ENCODE results near the gene CA6.

The CA6 gene

DNA sequence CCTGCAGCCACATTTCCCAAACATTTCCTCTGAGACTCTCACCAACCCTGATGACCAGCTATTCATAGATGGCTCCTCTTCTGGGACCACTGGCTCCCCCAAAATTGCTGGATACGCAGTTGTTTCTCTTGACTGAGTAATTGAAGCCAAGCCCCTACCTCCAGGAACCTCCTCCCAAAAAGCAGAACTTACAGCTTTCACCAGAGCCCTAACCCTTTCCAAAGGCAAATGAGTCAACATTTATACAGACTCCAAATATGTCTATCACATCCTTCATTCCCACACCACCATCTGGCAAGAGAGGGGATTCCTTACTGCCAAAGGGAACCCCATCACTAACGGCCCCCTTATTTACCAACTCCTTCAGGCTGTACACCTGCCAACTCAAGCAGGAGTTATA lies 20.3 kb upstream of the CA6 start:
- TF ChIP-seq, protein P1, sequence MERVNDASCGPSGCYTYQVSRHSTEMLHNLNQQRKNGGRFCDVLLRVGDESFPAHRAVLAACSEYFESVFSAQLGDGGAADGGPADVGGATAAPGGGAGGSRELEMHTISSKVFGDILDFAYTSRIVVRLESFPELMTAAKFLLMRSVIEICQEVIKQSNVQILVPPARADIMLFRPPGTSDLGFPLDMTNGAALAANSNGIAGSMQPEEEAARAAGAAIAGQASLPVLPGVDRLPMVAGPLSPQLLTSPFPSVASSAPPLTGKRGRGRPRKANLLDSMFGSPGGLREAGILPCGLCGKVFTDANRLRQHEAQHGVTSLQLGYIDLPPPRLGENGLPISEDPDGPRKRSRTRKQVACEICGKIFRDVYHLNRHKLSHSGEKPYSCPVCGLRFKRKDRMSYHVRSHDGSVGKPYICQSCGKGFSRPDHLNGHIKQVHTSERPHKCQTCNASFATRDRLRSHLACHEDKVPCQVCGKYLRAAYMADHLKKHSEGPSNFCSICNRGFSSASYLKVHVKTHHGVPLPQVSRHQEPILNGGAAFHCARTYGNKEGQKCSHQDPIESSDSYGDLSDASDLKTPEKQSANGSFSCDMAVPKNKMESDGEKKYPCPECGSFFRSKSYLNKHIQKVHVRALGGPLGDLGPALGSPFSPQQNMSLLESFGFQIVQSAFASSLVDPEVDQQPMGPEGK (CRISPR knock-in tag; IDR thresholded peaks at IDR 0.05; ENCODE audit: borderline replicate concordance): no peak
- TF ChIP-seq CSDC2 (CRISPR knock-in tag; IDR thresholded peaks at IDR 0.05) (no peak), ZFP30 (CRISPR knock-in tag; IDR thresholded peaks at IDR 0.05) (no peak), ESRRG (CRISPR knock-in tag; IDR thresholded peaks at IDR 0.05) (no peak), SNAI2 (CRISPR knock-in tag; IDR thresholded peaks at IDR 0.05) (no peak), OSR1 (CRISPR knock-in tag; IDR thresholded peaks at IDR 0.05) (no peak), RARB (CRISPR knock-in tag; IDR thresholded peaks at IDR 0.05) (no peak), ISL1 (CRISPR knock-in tag; IDR thresholded peaks at IDR 0.05) (no peak), ZC3H10 (CRISPR knock-in tag; IDR thresholded peaks at IDR 0.05) (no peak), BACH2 (CRISPR knock-in tag; IDR thresholded peaks at IDR 0.05; ENCODE audit: borderline replicate concordance) (no peak), ARNTL (CRISPR knock-in tag; IDR thresholded peaks at IDR 0.05; ENCODE audit: borderline replicate concordance, low read depth) (no peak)
- TF ChIP-seq, protein P2, sequence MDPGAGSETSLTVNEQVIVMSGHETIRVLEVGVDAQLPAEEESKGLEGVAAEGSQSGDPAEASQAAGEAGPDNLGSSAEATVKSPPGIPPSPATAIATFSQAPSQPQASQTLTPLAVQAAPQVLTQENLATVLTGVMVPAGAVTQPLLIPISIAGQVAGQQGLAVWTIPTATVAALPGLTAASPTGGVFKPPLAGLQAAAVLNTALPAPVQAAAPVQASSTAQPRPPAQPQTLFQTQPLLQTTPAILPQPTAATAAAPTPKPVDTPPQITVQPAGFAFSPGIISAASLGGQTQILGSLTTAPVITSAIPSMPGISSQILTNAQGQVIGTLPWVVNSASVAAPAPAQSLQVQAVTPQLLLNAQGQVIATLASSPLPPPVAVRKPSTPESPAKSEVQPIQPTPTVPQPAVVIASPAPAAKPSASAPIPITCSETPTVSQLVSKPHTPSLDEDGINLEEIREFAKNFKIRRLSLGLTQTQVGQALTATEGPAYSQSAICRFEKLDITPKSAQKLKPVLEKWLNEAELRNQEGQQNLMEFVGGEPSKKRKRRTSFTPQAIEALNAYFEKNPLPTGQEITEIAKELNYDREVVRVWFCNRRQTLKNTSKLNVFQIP (CRISPR knock-in tag; IDR thresholded peaks at IDR 0.05; ENCODE audit: borderline replicate concordance, low read depth): no peak
- TF ChIP-seq, protein P3, sequence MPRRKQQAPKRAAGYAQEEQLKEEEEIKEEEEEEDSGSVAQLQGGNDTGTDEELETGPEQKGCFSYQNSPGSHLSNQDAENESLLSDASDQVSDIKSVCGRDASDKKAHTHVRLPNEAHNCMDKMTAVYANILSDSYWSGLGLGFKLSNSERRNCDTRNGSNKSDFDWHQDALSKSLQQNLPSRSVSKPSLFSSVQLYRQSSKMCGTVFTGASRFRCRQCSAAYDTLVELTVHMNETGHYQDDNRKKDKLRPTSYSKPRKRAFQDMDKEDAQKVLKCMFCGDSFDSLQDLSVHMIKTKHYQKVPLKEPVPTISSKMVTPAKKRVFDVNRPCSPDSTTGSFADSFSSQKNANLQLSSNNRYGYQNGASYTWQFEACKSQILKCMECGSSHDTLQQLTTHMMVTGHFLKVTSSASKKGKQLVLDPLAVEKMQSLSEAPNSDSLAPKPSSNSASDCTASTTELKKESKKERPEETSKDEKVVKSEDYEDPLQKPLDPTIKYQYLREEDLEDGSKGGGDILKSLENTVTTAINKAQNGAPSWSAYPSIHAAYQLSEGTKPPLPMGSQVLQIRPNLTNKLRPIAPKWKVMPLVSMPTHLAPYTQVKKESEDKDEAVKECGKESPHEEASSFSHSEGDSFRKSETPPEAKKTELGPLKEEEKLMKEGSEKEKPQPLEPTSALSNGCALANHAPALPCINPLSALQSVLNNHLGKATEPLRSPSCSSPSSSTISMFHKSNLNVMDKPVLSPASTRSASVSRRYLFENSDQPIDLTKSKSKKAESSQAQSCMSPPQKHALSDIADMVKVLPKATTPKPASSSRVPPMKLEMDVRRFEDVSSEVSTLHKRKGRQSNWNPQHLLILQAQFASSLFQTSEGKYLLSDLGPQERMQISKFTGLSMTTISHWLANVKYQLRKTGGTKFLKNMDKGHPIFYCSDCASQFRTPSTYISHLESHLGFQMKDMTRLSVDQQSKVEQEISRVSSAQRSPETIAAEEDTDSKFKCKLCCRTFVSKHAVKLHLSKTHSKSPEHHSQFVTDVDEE (CRISPR knock-in tag; IDR thresholded peaks at IDR 0.05): no peak
- ATAC-seq: no peak

DNA sequence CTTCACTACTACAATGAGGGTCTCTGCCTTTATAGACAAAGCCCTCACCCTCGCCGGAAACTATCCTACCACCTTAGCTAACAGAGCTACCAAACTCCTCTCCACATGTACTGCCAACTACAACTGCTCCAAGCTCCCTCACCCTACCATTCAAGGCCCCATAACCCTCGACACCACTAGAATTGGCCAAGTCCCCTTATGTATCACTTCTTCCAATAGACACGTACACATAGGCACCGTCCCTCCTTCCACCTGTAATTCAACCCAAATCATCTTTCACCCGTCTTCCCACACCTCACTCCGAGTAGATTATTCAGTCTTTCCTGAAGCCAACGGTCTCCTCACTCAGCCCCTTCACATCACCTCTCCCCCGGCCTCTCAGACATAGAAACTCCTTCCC lies 19.7 kb upstream of the CA6 start:
- no peak for ATAC-seq
- TF ChIP-seq, protein P2 (CRISPR knock-in tag; IDR thresholded peaks at IDR 0.05; ENCODE audit: borderline replicate concordance, low read depth): no peak
- TF ChIP-seq CSDC2 (CRISPR knock-in tag; IDR thresholded peaks at IDR 0.05) (no peak), ZC3H10 (CRISPR knock-in tag; IDR thresholded peaks at IDR 0.05) (no peak), GLIS3 (CRISPR knock-in tag; IDR thresholded peaks at IDR 0.05) (no peak), ZFP3 (CRISPR knock-in tag; IDR thresholded peaks at IDR 0.05) (no peak), ESRRG (CRISPR knock-in tag; IDR thresholded peaks at IDR 0.05) (no peak), BACH2 (CRISPR knock-in tag; IDR thresholded peaks at IDR 0.05; ENCODE audit: borderline replicate concordance) (no peak), PPARA (CRISPR knock-in tag; IDR thresholded peaks at IDR 0.05; ENCODE audit: borderline replicate concordance) (no peak), TCF4 (CRISPR knock-in tag; IDR thresholded peaks at IDR 0.05; ENCODE audit: borderline replicate concordance) (no peak), RARB (CRISPR knock-in tag; IDR thresholded peaks at IDR 0.05) (no peak)
- TF ChIP-seq, protein P4, sequence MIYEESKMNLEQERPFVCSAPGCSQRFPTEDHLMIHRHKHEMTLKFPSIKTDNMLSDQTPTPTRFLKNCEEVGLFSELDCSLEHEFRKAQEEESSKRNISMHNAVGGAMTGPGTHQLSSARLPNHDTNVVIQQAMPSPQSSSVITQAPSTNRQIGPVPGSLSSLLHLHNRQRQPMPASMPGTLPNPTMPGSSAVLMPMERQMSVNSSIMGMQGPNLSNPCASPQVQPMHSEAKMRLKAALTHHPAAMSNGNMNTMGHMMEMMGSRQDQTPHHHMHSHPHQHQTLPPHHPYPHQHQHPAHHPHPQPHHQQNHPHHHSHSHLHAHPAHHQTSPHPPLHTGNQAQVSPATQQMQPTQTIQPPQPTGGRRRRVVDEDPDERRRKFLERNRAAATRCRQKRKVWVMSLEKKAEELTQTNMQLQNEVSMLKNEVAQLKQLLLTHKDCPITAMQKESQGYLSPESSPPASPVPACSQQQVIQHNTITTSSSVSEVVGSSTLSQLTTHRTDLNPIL (CRISPR knock-in tag; IDR thresholded peaks at IDR 0.05; ENCODE audit: low read depth): no peak
- TF ChIP-seq, protein P1 (CRISPR knock-in tag; IDR thresholded peaks at IDR 0.05; ENCODE audit: borderline replicate concordance): no peak

Data from SK-N-SH treated with all-trans-retinoic acid at 6 μM for 48 hours (cell line).